HepG2 (cell line): ENCODE data around the gene TNNT3. TPM values are rescaled to one million over a fixed set of nuclear protein-coding genes. Genes with fewer than 3 reads are reported as not detected.

Experiments
- ATAC-seq: fragments of 200-7000 bp; cut with Tn5 transposase; 3 replicates; pipeline ENCODE4 v1.9.1; 2020; ENCODE audit warnings: mild to moderate bottlenecking, moderate library complexity
- BruUV-seq: library from RNA; stranded (reverse); fragments of 400-500 nt; replicated peaks from 2 replicates; lab custom pipeline; 2021; lab: Mats Ljungman, UMichigan
- CTCF ChIA-PET: fragments of 300-600 bp; formaldehyde crosslinking; extraction: SDS; loops from one replicate; lab custom pipeline; 2021; ENCODE audit warnings: low total read pairs, inconsistent platforms, low intra/inter-chr PET ratio; lab: Yijun Ruan, JAX
- POLR2A ChIA-PET: fragments of 350-600 bp; sonication (Branson Sonifier 250); formaldehyde crosslinking; loops from one replicate; lab custom pipeline; 2020; ENCODE audit warnings: antibody characterized with exemption, inconsistent platforms; lab: Yijun Ruan, JAX
- DNase-seq: peaks from one replicate; pipeline ENCODE4 v3.0.0-alpha.2; 2015; ENCODE audit warnings: low spot score
- FAIRE-seq: peaks from 3 replicates; lab custom pipeline; 2011; peaks lifted over from hg19 to GRCh38; lab: Jason Lieb, UNC
- H2AFZ ChIP-seq: one replicate; pipeline ENCODE4 v1.6.1; 2011; ENCODE audit warnings: low read length, inconsistent platforms
- H3K27ac ChIP-seq: fragments of 300-600 bp; 3 replicates; pipeline ENCODE4 v1.8.0; 2011; ENCODE audit warnings: mixed run types, mild to moderate bottlenecking, mixed read lengths, low read length, inconsistent platforms; ENCODE audit not compliant: insufficient read depth; ENCODE audit errors: extremely low read length
- H3K27me3 ChIP-seq, 2 experiments: fragments of 200-600 bp in 1 of 2; 2 replicates in 1 of 2; 3 replicates in 1 of 2; pipeline versions ENCODE4 v1.6.0 to v1.8.0; 2011; ENCODE audit warnings: low read length in 2 of 2, mild to moderate bottlenecking in 2 of 2, moderate library complexity in 2 of 2, inconsistent platforms in 1 of 2; ENCODE audit not compliant: insufficient read depth in 2 of 2, control insufficient read depth in 1 of 2
- H3K36me3 ChIP-seq, 2 experiments: fragments of 200-600 bp in 1 of 2; replicated peaks in 1 of 2; 2 replicates in 1 of 2; 3 replicates in 1 of 2; pipeline versions ENCODE4 v1.5.1 to v1.8.0; 2011; ENCODE audit warnings: low read length in 2 of 2, inconsistent platforms in 1 of 2; ENCODE audit not compliant: insufficient read depth in 2 of 2, control insufficient read depth in 1 of 2
- H3K4me1 ChIP-seq: 2 replicates; pipeline ENCODE4 v1.5.1; 2012; ENCODE audit warnings: low read length, inconsistent platforms; ENCODE audit not compliant: insufficient read depth
- H3K4me2 ChIP-seq: 2 replicates; pipeline ENCODE4 v1.6.0; 2011; ENCODE audit warnings: low read depth, low read length, inconsistent platforms
- H3K4me3 ChIP-seq, 3 experiments: fragments of 200-600 bp in 1 of 3; sonication (generic), shearing (Covaris generic) in 1 of 3; replicated peaks in 1 of 3; 2 replicates each; pipeline ENCODE4 v1.5.1; 2011 to 2016; ENCODE audit warnings: low read length in 3 of 3, inconsistent platforms in 2 of 3, low read depth in 2 of 3, mild to moderate bottlenecking in 2 of 3, control low read depth in 1 of 3, mixed read lengths in 1 of 3; ENCODE audit not compliant: insufficient read depth in 1 of 3
- H3K79me2 ChIP-seq: one replicate; pipeline ENCODE4 v1.6.1; 2011; ENCODE audit warnings: low read length, inconsistent platforms; ENCODE audit not compliant: insufficient read depth
- H3K9ac ChIP-seq: 2 replicates; pipeline ENCODE4 v1.6.0; 2011; ENCODE audit warnings: mild to moderate bottlenecking, low read depth, low read length, inconsistent platforms; ENCODE audit not compliant: insufficient read depth
- H3K9me3 ChIP-seq: 2 replicates; pipeline ENCODE4 v1.5.1; 2012; ENCODE audit warnings: mild to moderate bottlenecking, low read length
- H4K20me1 ChIP-seq: 2 replicates; pipeline ENCODE4 v1.6.0; 2011; ENCODE audit warnings: inconsistent platforms, mild to moderate bottlenecking, low read length, moderate library complexity; ENCODE audit not compliant: insufficient read depth
- GATA4 ChIP-seq: sonication (generic); IDR thresholded peaks from 2 replicates; pipeline ENCODE4 v1.6.1; 2016; ENCODE audit warnings: antibody characterized with exemption, low read depth, borderline replicate concordance
- KDM5B ChIP-seq: sonication (generic); formaldehyde crosslinking; IDR thresholded peaks from 2 replicates; pipeline ENCODE4 v1.4.0; 2020; ENCODE audit warnings: missing genetic modification reagents, mild to moderate bottlenecking, borderline replicate concordance
- NR2F6 ChIP-seq, 2 experiments: IDR thresholded peaks; 2 replicates each; pipeline ENCODE4 v1.6.1; 2016; ENCODE audit warnings: antibody characterized with exemption in 1 of 2, mild to moderate bottlenecking in 1 of 2
- SRY ChIP-seq: sonication (generic); formaldehyde crosslinking; IDR thresholded peaks from 2 replicates; pipeline ENCODE4 v1.8.0; 2022; ENCODE audit warnings: mild to moderate bottlenecking, missing genetic modification reagents
- ZNF281 ChIP-seq: sonication (generic); formaldehyde crosslinking; IDR thresholded peaks from 2 replicates; pipeline ENCODE4 v1.4.0; 2020; ENCODE audit warnings: missing genetic modification reagents, borderline replicate concordance
- WGBS: methylation state at CpG from one replicate; pipeline ENCODE4 v1.1.6; 2017; ENCODE audit warnings: low lambda C conversion rate; 5-methylcytosine and 5-hydroxymethylcytosine counted together
- in situ Hi-C: cut with HindIII; loops from 2 replicates; pipeline ENCODE4 v1.10.0; 2017; ENCODE audit warnings: low pct_unique_long_range_greater_than_20kb; ENCODE audit not compliant: extremely low pct_ligation_motif_present
- intact Hi-C: fragments of 100-400 bp; cut with micrococcal nuclease; formaldehyde crosslinking; loops from one replicate; pipeline ENCODE4 v1.10.0; 2022; ENCODE audit not compliant: unreplicated experiment
- polyA plus RNA-seq, 8 experiments: library from polyadenylated mRNA; depleted of rRNA in 3 of 8; stranded (reverse) in 7 of 8; unstranded in 1 of 8; fragments of >200 nt; fragmentation: Illumina TruSeq in 4 of 8; extraction: Trizol in 4 of 8; gene quantifications; 2 replicates each; pipeline versions ENCODE4 v1.2.1 to v1.2.3, GENCODE V29; 2011 to 2016; ENCODE audit warnings: low read depth in 4 of 8, missing spikeins in 1 of 8, mixed read lengths in 1 of 8; ENCODE audit not compliant: insufficient read depth in 1 of 8
- total RNA-seq, 5 experiments: library from RNA; depleted of rRNA; stranded (reverse); fragments of >200 nt; fragmentation: Illumina TruSeq; extraction: Trizol; gene quantifications; 2 replicates each; pipeline ENCODE4 v1.2.3, GENCODE V29; 2016; ENCODE audit warnings: low read depth in 1 of 5
- TF ChIP-seq, protein P1 (sequence below): sonication (generic); formaldehyde crosslinking; IDR thresholded peaks from 2 replicates; pipeline ENCODE4 v1.4.0; 2020; ENCODE audit warnings: mild to moderate bottlenecking, missing genetic modification reagents
- TF ChIP-seq, protein P2 (sequence below): sonication (generic); formaldehyde crosslinking; IDR thresholded peaks from 2 replicates; pipeline ENCODE4 v1.5.0; 2020; ENCODE audit warnings: mild to moderate bottlenecking, missing genetic modification reagents, borderline replicate concordance
- TF ChIP-seq, protein P3 (sequence below): sonication (generic); formaldehyde crosslinking; IDR thresholded peaks from 2 replicates; pipeline ENCODE4 v1.4.0; 2020; ENCODE audit warnings: missing genetic modification reagents

Gene TNNT3
- total and polyA plus RNA-seq, 2 of the 13 experiments (the other 11 are each of a cell fraction or from before 2014, with no cell fraction given): not detected

- TF ChIP-seq, protein P1, sequence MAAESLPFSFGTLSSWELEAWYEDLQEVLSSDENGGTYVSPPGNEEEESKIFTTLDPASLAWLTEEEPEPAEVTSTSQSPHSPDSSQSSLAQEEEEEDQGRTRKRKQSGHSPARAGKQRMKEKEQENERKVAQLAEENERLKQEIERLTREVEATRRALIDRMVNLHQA (CRISPR knock-in tag): no peak
- TF ChIP-seq SRY (CRISPR knock-in tag): no peak
- TF ChIP-seq, protein P2, sequence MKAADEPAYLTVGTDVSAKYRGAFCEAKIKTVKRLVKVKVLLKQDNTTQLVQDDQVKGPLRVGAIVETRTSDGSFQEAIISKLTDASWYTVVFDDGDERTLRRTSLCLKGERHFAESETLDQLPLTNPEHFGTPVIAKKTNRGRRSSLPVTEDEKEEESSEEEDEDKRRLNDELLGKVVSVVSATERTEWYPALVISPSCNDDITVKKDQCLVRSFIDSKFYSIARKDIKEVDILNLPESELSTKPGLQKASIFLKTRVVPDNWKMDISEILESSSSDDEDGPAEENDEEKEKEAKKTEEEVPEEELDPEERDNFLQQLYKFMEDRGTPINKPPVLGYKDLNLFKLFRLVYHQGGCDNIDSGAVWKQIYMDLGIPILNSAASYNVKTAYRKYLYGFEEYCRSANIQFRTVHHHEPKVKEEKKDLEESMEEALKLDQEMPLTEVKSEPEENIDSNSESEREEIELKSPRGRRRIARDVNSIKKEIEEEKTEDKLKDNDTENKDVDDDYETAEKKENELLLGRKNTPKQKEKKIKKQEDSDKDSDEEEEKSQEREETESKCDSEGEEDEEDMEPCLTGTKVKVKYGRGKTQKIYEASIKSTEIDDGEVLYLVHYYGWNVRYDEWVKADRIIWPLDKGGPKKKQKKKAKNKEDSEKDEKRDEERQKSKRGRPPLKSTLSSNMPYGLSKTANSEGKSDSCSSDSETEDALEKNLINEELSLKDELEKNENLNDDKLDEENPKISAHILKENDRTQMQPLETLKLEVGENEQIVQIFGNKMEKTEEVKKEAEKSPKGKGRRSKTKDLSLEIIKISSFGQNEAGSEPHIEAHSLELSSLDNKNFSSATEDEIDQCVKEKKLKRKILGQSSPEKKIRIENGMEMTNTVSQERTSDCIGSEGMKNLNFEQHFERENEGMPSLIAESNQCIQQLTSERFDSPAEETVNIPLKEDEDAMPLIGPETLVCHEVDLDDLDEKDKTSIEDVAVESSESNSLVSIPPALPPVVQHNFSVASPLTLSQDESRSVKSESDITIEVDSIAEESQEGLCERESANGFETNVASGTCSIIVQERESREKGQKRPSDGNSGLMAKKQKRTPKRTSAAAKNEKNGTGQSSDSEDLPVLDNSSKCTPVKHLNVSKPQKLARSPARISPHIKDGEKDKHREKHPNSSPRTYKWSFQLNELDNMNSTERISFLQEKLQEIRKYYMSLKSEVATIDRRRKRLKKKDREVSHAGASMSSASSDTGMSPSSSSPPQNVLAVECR (CRISPR knock-in tag): no peak
These were observed 40.3 kb downstream of the TNNT3 start (continued) for GRCh38 chr11:1959786-1960185.

GRCh38 chr11:1963864-1964263 is 44.4 kb downstream of the TNNT3 start:
- Histone ChIP-seq H3K27me3 (no peaks in the 10 kb centered on the region), H3K9ac (no peak overlapping the region), H3K79me2 (no peaks in the 10 kb centered on the region), H4K20me1 (no peaks in the 10 kb centered on the region), H3K9me3 (no peaks in the 10 kb centered on the region), H3K4me3 (no peak overlapping the region), H3K4me1 (no peaks in the 10 kb centered on the region), H3K27ac (no peak overlapping the region), H2AFZ (no peak overlapping the region), H3K4me2 (no peak overlapping the region), H3K36me3 (no peaks in the 10 kb centered on the region)
- FAIRE-seq: no peak
- ChIA-PET POLR2A (interaction anchor here (26.2 kb wide), 1 partner anchor 23 kb away, joined by 720 read pairs; no protein-coding TSS in a partner anchor), CTCF (no interaction called here)
- intact Hi-C loops (no loop called here), in situ Hi-C loops (no loop called here)
- no peak for ATAC-seq
- no TSS peak for BruUV-seq
- no peak for DNase-seq
- no CpG with 5 or more reads among the region's 20 CpGs for WGBS
- no peak for TF ChIP-seq NR2F6 (IDR thresholded peaks at IDR 0.05)
- no peak for TF ChIP-seq NR2F6 (CRISPR knock-in tag; IDR thresholded peaks at IDR 0.05)
- TF ChIP-seq GATA4: no peak
- TF ChIP-seq ZNF281 (CRISPR knock-in tag): no peak
- TF ChIP-seq, protein P3, sequence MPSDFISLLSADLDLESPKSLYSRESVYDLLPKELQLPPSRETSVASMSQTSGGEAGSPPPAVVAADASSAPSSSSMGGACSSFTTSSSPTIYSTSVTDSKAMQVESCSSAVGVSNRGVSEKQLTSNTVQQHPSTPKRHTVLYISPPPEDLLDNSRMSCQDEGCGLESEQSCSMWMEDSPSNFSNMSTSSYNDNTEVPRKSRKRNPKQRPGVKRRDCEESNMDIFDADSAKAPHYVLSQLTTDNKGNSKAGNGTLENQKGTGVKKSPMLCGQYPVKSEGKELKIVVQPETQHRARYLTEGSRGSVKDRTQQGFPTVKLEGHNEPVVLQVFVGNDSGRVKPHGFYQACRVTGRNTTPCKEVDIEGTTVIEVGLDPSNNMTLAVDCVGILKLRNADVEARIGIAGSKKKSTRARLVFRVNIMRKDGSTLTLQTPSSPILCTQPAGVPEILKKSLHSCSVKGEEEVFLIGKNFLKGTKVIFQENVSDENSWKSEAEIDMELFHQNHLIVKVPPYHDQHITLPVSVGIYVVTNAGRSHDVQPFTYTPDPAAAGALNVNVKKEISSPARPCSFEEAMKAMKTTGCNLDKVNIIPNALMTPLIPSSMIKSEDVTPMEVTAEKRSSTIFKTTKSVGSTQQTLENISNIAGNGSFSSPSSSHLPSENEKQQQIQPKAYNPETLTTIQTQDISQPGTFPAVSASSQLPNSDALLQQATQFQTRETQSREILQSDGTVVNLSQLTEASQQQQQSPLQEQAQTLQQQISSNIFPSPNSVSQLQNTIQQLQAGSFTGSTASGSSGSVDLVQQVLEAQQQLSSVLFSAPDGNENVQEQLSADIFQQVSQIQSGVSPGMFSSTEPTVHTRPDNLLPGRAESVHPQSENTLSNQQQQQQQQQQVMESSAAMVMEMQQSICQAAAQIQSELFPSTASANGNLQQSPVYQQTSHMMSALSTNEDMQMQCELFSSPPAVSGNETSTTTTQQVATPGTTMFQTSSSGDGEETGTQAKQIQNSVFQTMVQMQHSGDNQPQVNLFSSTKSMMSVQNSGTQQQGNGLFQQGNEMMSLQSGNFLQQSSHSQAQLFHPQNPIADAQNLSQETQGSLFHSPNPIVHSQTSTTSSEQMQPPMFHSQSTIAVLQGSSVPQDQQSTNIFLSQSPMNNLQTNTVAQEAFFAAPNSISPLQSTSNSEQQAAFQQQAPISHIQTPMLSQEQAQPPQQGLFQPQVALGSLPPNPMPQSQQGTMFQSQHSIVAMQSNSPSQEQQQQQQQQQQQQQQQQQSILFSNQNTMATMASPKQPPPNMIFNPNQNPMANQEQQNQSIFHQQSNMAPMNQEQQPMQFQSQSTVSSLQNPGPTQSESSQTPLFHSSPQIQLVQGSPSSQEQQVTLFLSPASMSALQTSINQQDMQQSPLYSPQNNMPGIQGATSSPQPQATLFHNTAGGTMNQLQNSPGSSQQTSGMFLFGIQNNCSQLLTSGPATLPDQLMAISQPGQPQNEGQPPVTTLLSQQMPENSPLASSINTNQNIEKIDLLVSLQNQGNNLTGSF (CRISPR knock-in tag): no peak
- no peak for TF ChIP-seq KDM5B (CRISPR knock-in tag)
